Adrenal gland (tissue), 19 donors: ENCODE results near the gene RFT1. TPM values are rescaled to one million over a fixed set of nuclear protein-coding genes. Genes with fewer than 3 reads are reported as not detected.
A peak's percentile ranks its signal among the peaks of the same experiment; 100 is the strongest.

Source experiments
- DNase-seq, 7 donors: peaks; one replicate each; pipeline ENCODE4 v3.0.0-alpha.2; 2019 to 2020
- H3K27ac ChIP-seq, 5 donors: fragments of 200-600 bp; sonication (generic) in 4 of 5; 1 replicate in 3 of 5; 2 replicates in 2 of 5; pipeline versions ENCODE4 v1.5.1 to v1.8.0; 2016 to 2020; ENCODE audit warnings: mild to moderate bottlenecking in 1 of 5
- H3K27me3 ChIP-seq: fragments of 200-600 bp; 2 replicates; pipeline ENCODE4 v1.8.0; 2021
- H3K36me3 ChIP-seq, 2 donors: fragments of 200-600 bp; replicated peaks in 1 of 2; 1 replicate in 1 of 2; 2 replicates in 1 of 2; pipeline versions ENCODE4 v1.5.1 to v1.8.0; 2018 to 2022
- H3K4me1 ChIP-seq, 2 donors: fragments of 200-600 bp; replicated peaks in 1 of 2; 1 replicate in 1 of 2; 2 replicates in 1 of 2; pipeline versions ENCODE4 v1.5.1 to v1.8.0; 2018 to 2021
- H3K4me3 ChIP-seq, 4 donors: fragments of 200-600 bp; sonication (generic) in 3 of 4; one replicate each; pipeline ENCODE4 v1.5.1; 2016 to 2018
- H3K9me3 ChIP-seq, 3 donors: fragments of 200-600 bp; sonication (generic) in 1 of 3; replicated peaks in 1 of 3; 1 replicate in 2 of 3; 2 replicates in 1 of 3; pipeline versions ENCODE4 v1.5.1 to v1.8.0; 2016 to 2021
- CTCF ChIP-seq, 6 experiments: fragments of 450-650 bp in 4 of 6; fragments of 200-600 bp in 2 of 6; sonication (generic) in 1 of 6; IDR thresholded peaks; 1 replicate in 5 of 6; 2 replicates in 1 of 6; pipeline versions ENCODE4 v1.5.1 to v1.8.0; 2016 to 2021; ENCODE audit warnings: antibody characterized with exemption in 6 of 6, mild to moderate bottlenecking in 2 of 6, moderate library complexity in 1 of 6
- POLR2A ChIP-seq, 2 donors: fragments of 450-650 bp; IDR thresholded peaks; one replicate each; pipeline ENCODE4 v1.6.1; 2017; ENCODE audit warnings: antibody characterized with exemption in 2 of 2, mild to moderate bottlenecking in 2 of 2, moderate library complexity in 1 of 2
- WGBS, 4 donors: extraction: QIAGEN DNeasy Blood & Tissue Kit in 2 of 4; methylation state at CpG; one replicate each; pipeline versions ENCODE4 v1.1.5 to v1.1.7; 2013 to 2017; 5-methylcytosine and 5-hydroxymethylcytosine counted together
- intact Hi-C, 2 donors: fragments of 100-400 bp; cut with DNase I; formaldehyde crosslinking; loops; one replicate each; pipeline versions ENCODE4 v1.14.1 to v1.15.0; 2022 to 2023
- long read RNA-seq, 10 donors: library from polyadenylated mRNA in 3 of 10; unstranded in 2 of 10; stranded (forward) in 1 of 10; transcript quantifications; one replicate each; pipeline ENCODE4 v2.0.0 and lab custom pipeline, GENCODE V29; 2021 to 2026
- polyA plus RNA-seq, 3 donors: library from polyadenylated mRNA; stranded (reverse); fragments of 200-250 nt in 2 of 3; fragments of 350-450 nt in 1 of 3; fragmentation: Illumina TruSeq in 1 of 3; extraction: RNeasy Lipid Tissue Mini Kit (QIAGEN cat#74804) in 1 of 3; gene quantifications; one replicate each; pipeline ENCODE4 v1.2.3, GENCODE V29; 2013 to 2014
- total RNA-seq, 9 donors: library from RNA; depleted of rRNA in 4 of 9; stranded (reverse); fragments of >200 nt in 4 of 9; fragments of 120-200 nt in 1 of 9; fragmentation: NEBNext Ultra II Directional in 1 of 9; extraction: Animal tissue kit (Norgen Biotek cat#: 25700) in 1 of 9; gene quantifications; one replicate each; pipeline versions ENCODE4 v1.1.0 to v1.2.4, GENCODE V29; 2013 to 2023
- donor health status: healthy with polysubstance abuse.
- donor health status: Bipolar disorder and iron deficiency.
- donor health status: DM: yes; HTN: yes; CAD: no.
- donor health status: DM: no; HTN: no; CAD: no.
- donor health status: DM: no; HTN: no; CAD: no.
- donor health status: DM: yes; HTN: yes; CAD: no.

The RFT1 gene
- total RNA-seq = 10 to 100 TPM; 12.9 to 34.5 (median 21.9) TPM
- polyA plus RNA-seq = 10 to 100 TPM in 2 of 3 donors, 1 to 10 TPM in 1; 6.7 to 24.1 (median 13.0) TPM
- long read RNA-seq, donor 1, full-length matches to known transcripts = 6 of 6 reads
- long read RNA-seq, donor 1, partial matches to known transcripts = 0 of 6 reads
- long read RNA-seq, donor 1, other reads (novel, unspliced or antisense) = 0 of 6 reads
- long read RNA-seq, donor 2, full-length matches to known transcripts = 6 of 6 reads
- long read RNA-seq, donor 2, partial matches to known transcripts = 0 of 6 reads
- long read RNA-seq, donor 2, other reads (novel, unspliced or antisense) = 0 of 6 reads
- long read RNA-seq, donor 3, full-length matches to known transcripts = 7 of 7 reads
- long read RNA-seq, donor 3, partial matches to known transcripts = 0 of 7 reads
- long read RNA-seq, donor 3, other reads (novel, unspliced or antisense) = 0 of 7 reads
- long read RNA-seq, donor 4, full-length matches to known transcripts = 14 of 17 reads
- long read RNA-seq, donor 4, partial matches to known transcripts = 0 of 17 reads
- long read RNA-seq, donor 4, other reads (novel, unspliced or antisense) = 3 of 17 reads
- long read RNA-seq, donor 5, full-length matches to known transcripts = 42 of 54 reads
- long read RNA-seq, donor 5, partial matches to known transcripts = 1 of 54 reads
- long read RNA-seq, donor 5, other reads (novel, unspliced or antisense) = 11 of 54 reads
- long read RNA-seq, donor 6, full-length matches to known transcripts = 6 of 9 reads
- long read RNA-seq, donor 6, partial matches to known transcripts = 0 of 9 reads
- long read RNA-seq, donor 6, other reads (novel, unspliced or antisense) = 3 of 9 reads
- long read RNA-seq, donor 7, full-length matches to known transcripts = 2 of 2 reads
- long read RNA-seq, donor 7, partial matches to known transcripts = 0 of 2 reads
- long read RNA-seq, donor 7, other reads (novel, unspliced or antisense) = 0 of 2 reads
- long read RNA-seq, donor 8, full-length matches to known transcripts = 14 of 14 reads
- long read RNA-seq, donor 8, partial matches to known transcripts = 0 of 14 reads
- long read RNA-seq, donor 8, other reads (novel, unspliced or antisense) = 0 of 14 reads
- long read RNA-seq, donor 9, full-length matches to known transcripts = 6 of 6 reads
- long read RNA-seq, donor 9, partial matches to known transcripts = 0 of 6 reads
- long read RNA-seq, donor 9, other reads (novel, unspliced or antisense) = 0 of 6 reads
- long read RNA-seq, donor 10, full-length matches to known transcripts = 4 of 4 reads
- long read RNA-seq, donor 10, partial matches to known transcripts = 0 of 4 reads
- long read RNA-seq, donor 10, other reads (novel, unspliced or antisense) = 0 of 4 reads

GRCh38 chr3:53130179-53131061, at the start of gene RFT1:
TSS of gene RFT1 (minus strand) at chr3:53130435. CDS start at chr3:53130400, 35 bp downstream.
- peak; percentile 97 to 99 (median 99) for DNase-seq
- intact Hi-C loops = loop anchor here (5.0 kb wide), 2 partner anchors 37 to 67 kb away; no protein-coding TSS in a partner anchor
- H3K4me3 ChIP-seq = peak within 1 kb of the TSS; percentile 30 to 86 (median 54)
- 2 to 8% (median 3%) methylated on average over 15 to 41 of the region's 41 CpGs for WGBS, 4 donors
- no peaks in the 10 kb centered on the region for H3K27me3 ChIP-seq
- peaks cover 0 to 4% of the 10 kb centered on the region in 2 donors for H3K36me3 ChIP-seq
- H3K27ac ChIP-seq = peak within 1 kb of the TSS; percentile 77 to 91 (median 85)
- no peaks in the 10 kb centered on the region for H3K9me3 ChIP-seq
- peaks cover 13 to 40% of the 10 kb centered on the region in 2 donors for H3K4me1 ChIP-seq
- TF ChIP-seq POLR2A (IDR thresholded peaks at IDR 0.05) (peak; percentile 67 to 75), CTCF (IDR thresholded peaks at IDR 0.05) (peak in 4 of 6 experiments; percentile 12 to 32 (median 20))

- no peak for TF ChIP-seq POLR2A (IDR thresholded peaks at IDR 0.05)
- TF ChIP-seq CTCF (IDR thresholded peaks at IDR 0.05) = no peak
- no peaks in the 10 kb centered on the region for H3K27me3 ChIP-seq
These were observed 49.3 kb upstream of the RFT1 start for GRCh38 chr3:53179580-53179979.

GRCh38 chr3:53178246-53178645, 48.0 kb upstream of the RFT1 start:
- Histone ChIP-seq H3K9me3 (no peaks in the 10 kb centered on the region), H3K4me3 (no peak overlapping the region), H3K36me3 (peaks cover 0 to 51% of the 10 kb centered on the region in 2 donors), H3K4me1 (peaks cover 11 to 19% of the 10 kb centered on the region in 2 donors), H3K27ac (no peak overlapping the region), H3K27me3 (no peaks in the 10 kb centered on the region)
- no peak for TF ChIP-seq CTCF (IDR thresholded peaks at IDR 0.05)
- DNase-seq = no peak
- intact Hi-C loops = no loop called here
- 90 to 97% (median 93%) methylated on average over 7 to 15 of the region's 15 CpGs for WGBS, 4 donors

More at GRCh38 chr3:53179580-53179979, 49.3 kb upstream of the RFT1 start:
- Histone ChIP-seq H3K4me1 (peaks cover 10 to 18% of the 10 kb centered on the region in 2 donors), H3K9me3 (no peaks in the 10 kb centered on the region), H3K36me3 (peaks cover 0 to 61% of the 10 kb centered on the region in 2 donors), H3K4me3 (no peak overlapping the region), H3K27ac (no peak overlapping the region)
- WGBS, 4 donors = 90 to 93% (median 91%) methylated on average over 16 to 20 of the region's 20 CpGs
- intact Hi-C loops = no loop called here
- no peak for DNase-seq
